Fibroblast of mammary gland (primary cell): ENCODE measurements around the gene CNPY1.
"Not testable (repeated sequence)": the region's sequence is repeated elsewhere in the genome, so short reads cannot be mapped to it uniquely, and the experiment has no call there.

Experiments used
- DNase-seq: peaks from one replicate; pipeline ENCODE4 v3.0.0-alpha.2; 2010; ENCODE audit warnings: low read depth
- H3K4me3 ChIP-seq: 2 replicates; pipeline ENCODE4 v1.5.1; 2011; ENCODE audit warnings: low read depth, mild to moderate bottlenecking, low read length, moderate library complexity; ENCODE audit not compliant: control insufficient read depth
- CTCF ChIP-seq: conservative IDR thresholded peaks from 2 replicates; pipeline ENCODE4 v1.5.1; 2011; ENCODE audit warnings: low read depth, low read length, inconsistent platforms; ENCODE audit not compliant: control insufficient read depth, insufficient read depth

The CNPY1 gene

GRCh38 chr7:155521743-155522398 lies 24.5 kb downstream of the CNPY1 start:
- no peak overlapping the region for H3K4me3 ChIP-seq
- DNase-seq, result no peak
- TF ChIP-seq CTCF, result no peak

GRCh38 chr7:155521007-155521742 lies 25.2 kb downstream of the CNPY1 start:
- no peak for TF ChIP-seq CTCF
- H3K4me3 ChIP-seq, result no peak overlapping the region
- no peak for DNase-seq

- no peak for DNase-seq
- TF ChIP-seq CTCF, result no peak
- H3K4me3 ChIP-seq, result no peak overlapping the region
Observed at GRCh38 chr7:155520114-155520513, 26.2 kb downstream of the CNPY1 start.

- DNase-seq, H3K4me3 ChIP-seq: not testable (repeated sequence)
Observed at GRCh38 chr7:155519358-155519757, 27.0 kb downstream of the CNPY1 start.

GRCh38 chr7:155518633-155519032 lies 27.7 kb downstream of the CNPY1 start:
- no peak for DNase-seq
- no peak for TF ChIP-seq CTCF
- no peak overlapping the region for H3K4me3 ChIP-seq

GRCh38 chr7:155517969-155518368 lies 28.4 kb downstream of the CNPY1 start:
- H3K4me3 ChIP-seq, result no peak overlapping the region
- DNase-seq, result no peak
- no peak for TF ChIP-seq CTCF

GRCh38 chr7:155517452-155517851 lies 28.9 kb downstream of the CNPY1 start:
- no peak overlapping the region for H3K4me3 ChIP-seq
- no peak for DNase-seq
- no peak for TF ChIP-seq CTCF
